NCI-H69 (cell line): ENCODE measurements around the gene HINFP.

Experiments
- DNase-seq: peaks from one replicate; lab custom pipeline; 2025; lab: John Stamatoyannopoulos, UW

HINFP gene

GRCh38 chr11:119100246-119100970 is 21.0 kb upstream of the HINFP start:
- DNase-seq, result peak; percentile 69

- peak; percentile 49 for DNase-seq
Observed at GRCh38 chr11:119100994-119101758, 20.2 kb upstream of the HINFP start.

GRCh38 chr11:119101759-119102423 is 19.5 kb upstream of the HINFP start, which contains the start of gene DPAGT1:
TSS of gene DPAGT1 (minus strand) at chr11:119101853. CDS start at chr11:119101655, 198 bp downstream.
- DNase-seq, result peak; percentile 99

- DNase-seq, result peak; percentile 50
Observed at GRCh38 chr11:119103161-119103664, 18.2 kb upstream of the HINFP start.

GRCh38 chr11:119103793-119104192 is 17.6 kb upstream of the HINFP start:
- peak; percentile 92 for DNase-seq

- peak; percentile 96 for DNase-seq
Observed at GRCh38 chr11:119106564-119107537, 14.5 kb upstream of the HINFP start, which contains the start of gene C2CD2L. TSS of gene C2CD2L (plus strand) at chr11:119107344. CDS start at chr11:119107742, 398 bp downstream.

GRCh38 chr11:119107538-119108145 is 13.7 kb upstream of the HINFP start:
- DNase-seq, result peak; percentile 49

GRCh38 chr11:119108146-119108856 is 13.1 kb upstream of the HINFP start:
- DNase-seq, result peak; percentile 87

- DNase-seq, result no peak
Observed at GRCh38 chr11:119108857-119109221, 12.5 kb upstream of the HINFP start.

GRCh38 chr11:119109843-119110242 is 11.5 kb upstream of the HINFP start:
- no peak for DNase-seq

- DNase-seq, result no peak
Observed at GRCh38 chr11:119110439-119110838, 10.9 kb upstream of the HINFP start.

GRCh38 chr11:119111361-119111925 is 9.9 kb upstream of the HINFP start:
- DNase-seq, result no peak

GRCh38 chr11:119112314-119113020 is 8.9 kb upstream of the HINFP start:
- DNase-seq, result no peak

GRCh38 chr11:119113716-119114115 is 7.7 kb upstream of the HINFP start:
- DNase-seq, result no peak

GRCh38 chr11:119114351-119114750 is 7.0 kb upstream of the HINFP start:
- DNase-seq, result no peak

GRCh38 chr11:119115484-119116234 is 5.7 kb upstream of the HINFP start:
- no peak for DNase-seq

GRCh38 chr11:119116235-119116594 is 5.2 kb upstream of the HINFP start:
- no peak for DNase-seq

GRCh38 chr11:119116601-119117000 is 4.8 kb upstream of the HINFP start:
- DNase-seq, result no peak
